ENCODE results near the gene PLCB4.

Gene PLCB4

DNA sequence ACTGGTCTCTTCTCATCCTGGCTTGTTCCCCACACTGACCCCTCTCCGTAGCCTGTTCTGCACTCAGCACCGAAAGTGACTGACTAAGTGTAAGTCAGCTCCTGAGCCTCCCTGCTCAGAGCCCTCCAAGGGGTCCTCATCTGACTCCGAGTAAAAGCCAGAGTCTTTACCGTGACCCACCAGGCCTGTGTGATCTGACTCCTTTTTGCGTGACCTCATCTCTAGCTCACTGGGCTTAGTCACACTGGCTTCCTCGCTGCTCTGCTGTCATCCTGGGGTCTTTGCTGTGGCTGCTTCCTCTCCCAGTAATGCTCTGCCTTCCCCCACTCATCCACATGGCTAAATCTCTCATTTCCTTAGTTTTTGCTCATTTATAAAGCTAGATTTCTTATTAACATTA, 116.6 kb downstream of the PLCB4 start:
- no peak for DNase-seq

DNA sequence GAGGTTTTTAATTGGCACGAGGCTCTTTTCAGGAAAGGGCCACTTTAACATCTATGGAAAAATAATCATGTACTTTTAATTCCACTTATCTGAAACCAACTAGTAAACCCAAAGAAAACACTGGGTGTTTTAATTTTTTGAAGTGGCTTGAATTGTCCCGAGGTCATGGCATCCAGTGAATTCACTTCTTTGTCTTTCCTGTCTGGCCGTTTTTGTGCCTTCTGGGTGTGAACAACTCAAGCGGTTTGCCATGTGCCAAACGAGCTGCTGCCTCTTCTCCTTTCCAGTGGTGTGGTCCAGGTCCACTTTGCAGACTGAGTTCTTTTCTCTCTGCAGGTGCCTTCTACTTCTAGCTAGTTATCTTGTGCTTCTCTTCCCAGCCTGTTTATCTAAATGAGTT, 117.5 kb downstream of the PLCB4 start:
- DNase-seq: no peak

- no peak for DNase-seq
Measured at GRCh38 chr20:9195031-9195430, 126.1 kb downstream of the PLCB4 start.

DNA sequence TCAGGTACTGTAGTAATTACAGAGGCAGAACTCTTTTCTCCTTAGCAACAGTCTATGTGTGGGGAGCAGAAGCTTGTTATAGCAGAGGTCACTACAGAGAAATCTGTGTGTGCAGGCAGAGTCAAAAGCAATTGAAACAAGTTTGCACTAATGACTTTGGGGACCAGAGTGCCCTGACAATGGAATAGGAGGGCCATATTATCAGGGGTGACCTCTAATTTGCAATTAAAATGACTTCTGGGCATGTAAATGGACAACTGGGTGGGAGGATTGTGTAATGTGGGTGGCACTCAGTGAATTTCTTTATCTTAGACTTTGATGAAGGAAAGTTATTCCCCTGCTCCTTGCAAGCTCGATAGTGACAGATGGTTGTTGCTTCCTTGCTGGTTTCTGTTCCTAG, 127.2 kb downstream of the PLCB4 start:
- DNase-seq: no peak

DNA sequence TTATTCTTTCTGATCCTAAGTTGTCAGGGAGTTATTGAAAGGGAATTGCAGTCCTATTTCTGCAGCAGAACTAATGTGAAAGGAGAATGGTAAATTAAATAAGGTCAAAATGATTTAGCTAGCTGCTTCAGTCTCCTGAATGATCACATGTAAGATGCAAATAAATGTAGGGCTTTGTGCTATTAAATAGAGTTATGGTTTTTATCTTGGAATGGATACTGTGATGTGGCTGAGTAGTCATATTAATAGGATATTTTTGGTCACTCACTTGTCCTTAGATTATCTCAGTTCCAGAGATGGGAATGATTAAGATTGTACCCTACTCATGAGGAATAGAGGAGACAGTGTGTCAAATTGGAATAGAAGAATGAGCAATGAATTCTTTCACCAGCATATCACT, 129.6 kb downstream of the PLCB4 start:
- DNase-seq: no peak

DNA sequence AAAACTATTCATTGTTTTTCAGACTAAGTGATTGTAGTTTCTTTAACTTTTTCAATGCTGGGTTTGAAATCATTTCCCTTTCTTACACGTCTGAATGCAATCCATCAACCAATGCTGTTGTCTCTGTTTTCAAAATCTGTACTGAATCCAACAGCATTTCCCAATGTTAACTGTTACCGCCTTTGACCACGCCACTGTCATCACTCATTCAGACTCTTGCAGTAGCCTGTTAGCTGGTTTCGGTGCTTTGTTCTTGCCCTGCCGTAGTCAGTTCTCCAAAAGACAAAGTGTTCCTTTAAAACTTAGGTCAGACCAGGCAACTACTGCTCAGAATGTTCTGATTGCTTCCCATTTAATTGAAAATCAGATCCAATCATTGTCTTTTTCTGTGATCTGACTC, 131.3 kb downstream of the PLCB4 start:
- DNase-seq: no peak

GRCh38 chr20:9200620-9201019, 131.7 kb downstream of the PLCB4 start:
- no peak for DNase-seq

- DNase-seq: no peak
Measured at GRCh38 chr20:9202420-9203080, 133.7 kb downstream of the PLCB4 start.

GRCh38 chr20:9203081-9203447, 134.2 kb downstream of the PLCB4 start:
- DNase-seq: no peak

GRCh38 chr20:9204979-9205378, 136.1 kb downstream of the PLCB4 start:
- no peak for DNase-seq

DNA sequence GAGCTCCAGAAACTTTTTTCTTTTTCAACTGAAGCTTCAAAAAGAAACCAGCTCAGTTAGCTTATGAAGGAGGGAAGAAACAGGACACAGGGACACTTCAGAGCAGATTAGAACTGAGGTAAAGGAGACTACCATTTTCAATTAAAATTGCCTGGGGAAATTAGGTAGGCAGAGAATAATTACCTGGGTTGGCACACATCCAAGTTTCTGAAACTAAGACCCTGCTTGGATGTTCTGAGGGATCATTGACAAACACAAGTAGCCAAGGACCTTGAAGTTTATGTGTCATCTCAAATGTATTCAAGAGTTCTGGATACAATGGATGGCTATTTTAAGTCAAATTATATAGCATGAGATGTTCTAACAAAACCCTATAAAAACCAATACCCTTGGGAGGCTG, 137.6 kb downstream of the PLCB4 start:
- DNase-seq: peak; percentile 10

DNA sequence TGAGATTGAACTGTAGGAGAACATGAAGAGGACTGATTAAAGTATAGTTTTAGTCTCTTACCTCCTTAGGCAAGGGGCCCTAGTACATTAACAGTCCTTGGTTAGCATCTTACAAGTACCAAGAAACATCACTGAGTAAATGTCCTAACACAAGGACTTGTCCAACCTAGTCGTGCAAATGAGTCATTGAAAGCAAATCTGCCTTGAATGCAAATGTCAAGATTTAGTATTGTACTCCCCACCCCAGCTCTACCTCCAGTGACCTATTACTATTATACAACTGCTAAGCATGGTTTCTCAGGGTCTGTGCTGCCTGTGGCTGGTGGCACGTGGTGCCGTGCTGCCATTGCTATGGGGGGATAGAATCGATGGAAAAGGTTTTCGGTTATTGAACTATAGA, 138.4 kb downstream of the PLCB4 start:
- no peak for DNase-seq

GRCh38 chr20:9210356-9210755, 141.5 kb downstream of the PLCB4 start:
- DNase-seq: no peak

DNA sequence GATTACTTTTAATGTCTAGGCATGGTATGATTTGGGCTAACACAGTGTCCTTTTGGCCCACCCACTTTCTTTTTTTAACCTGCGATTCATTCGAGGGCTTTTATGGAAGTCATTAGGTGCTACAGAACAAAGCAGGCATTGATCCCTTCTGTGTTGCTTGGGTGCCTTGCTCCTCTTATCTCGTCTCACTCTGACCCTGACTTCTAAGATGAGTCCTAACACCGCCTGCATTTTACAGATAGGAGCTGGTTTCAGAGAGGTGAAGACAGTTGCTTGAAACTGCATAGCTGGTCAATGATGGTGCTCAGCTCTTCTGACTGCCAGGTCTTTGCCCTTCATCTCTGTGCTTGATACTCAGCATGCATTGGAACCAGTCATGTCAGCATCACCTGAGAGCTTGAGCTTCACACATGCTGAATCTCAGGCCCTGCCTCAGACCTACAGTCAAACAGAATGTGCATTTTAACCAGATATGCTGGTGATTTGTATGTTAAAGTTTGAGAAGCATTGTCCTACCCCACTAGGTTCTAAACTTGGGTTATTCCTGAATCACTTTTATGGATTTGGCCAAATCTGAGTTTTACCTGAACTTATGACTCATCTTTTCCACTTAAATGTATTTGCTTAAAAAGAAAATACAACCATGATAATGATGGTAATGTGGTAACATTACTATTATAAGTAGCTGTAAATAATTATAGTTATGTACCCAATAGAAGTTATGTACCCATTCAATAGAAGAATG, 142.3 kb downstream of the PLCB4 start:
- DNase-seq: no peak

GRCh38 chr20:9212735-9213134, 143.8 kb downstream of the PLCB4 start:
- DNase-seq: no peak

DNA sequence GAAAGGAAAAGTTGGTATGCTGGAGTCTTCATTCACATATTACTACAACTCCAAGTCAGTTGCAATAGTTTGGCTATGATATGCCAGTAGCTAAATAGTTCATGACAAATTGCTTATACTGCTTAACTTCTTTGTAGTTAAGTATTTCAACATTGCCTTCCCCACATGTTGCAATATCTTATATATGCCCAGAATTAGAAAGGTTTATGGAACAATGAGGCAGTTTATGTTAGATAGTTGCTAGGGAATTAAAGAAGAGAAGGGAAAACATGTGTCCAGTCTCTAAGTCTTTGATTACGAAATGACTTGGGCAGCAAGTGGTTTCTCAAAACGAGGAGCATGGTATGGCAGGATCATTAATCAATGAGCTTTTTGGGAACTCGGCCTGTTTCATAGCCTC, 145.8 kb downstream of the PLCB4 start:
- no peak for DNase-seq

GRCh38 chr20:9215539-9215938, 146.7 kb downstream of the PLCB4 start:
- peak; percentile 39 for DNase-seq

GRCh38 chr20:9218531-9218961, 149.7 kb downstream of the PLCB4 start:
- DNase-seq: no peak

DNA sequence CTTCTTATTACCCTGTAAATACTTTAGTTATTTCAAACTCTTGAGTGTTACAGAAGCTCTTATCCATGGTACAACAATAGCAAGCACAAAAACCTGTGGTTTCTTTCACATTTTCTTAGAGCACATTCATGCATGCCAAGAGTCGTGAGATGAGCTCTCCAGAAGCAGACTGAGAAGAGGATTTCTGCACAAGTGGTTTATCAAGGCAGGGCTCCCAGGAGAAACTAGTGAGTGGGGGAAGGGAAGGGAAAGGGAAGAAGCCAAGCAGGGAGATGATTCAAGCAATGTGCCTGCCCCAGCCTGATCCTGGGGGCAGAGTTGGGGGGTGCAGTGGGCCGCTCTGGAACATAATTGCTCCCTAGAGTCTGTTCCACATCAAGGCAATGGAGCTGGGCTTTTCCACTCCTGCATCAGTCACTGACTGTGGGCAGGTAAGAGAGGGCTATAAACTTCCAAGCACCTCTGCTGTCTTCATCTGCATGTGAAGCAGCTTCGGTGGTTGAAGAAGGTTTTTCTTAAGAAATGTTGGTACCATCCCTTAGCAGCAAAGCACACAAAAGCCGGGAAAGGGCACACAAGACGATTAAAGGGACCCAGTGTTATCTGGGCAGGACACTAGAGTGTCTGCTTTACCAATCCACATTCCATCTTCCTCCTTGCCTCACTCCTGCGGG, 152.1 kb downstream of the PLCB4 start:
- DNase-seq: no peak

DNA sequence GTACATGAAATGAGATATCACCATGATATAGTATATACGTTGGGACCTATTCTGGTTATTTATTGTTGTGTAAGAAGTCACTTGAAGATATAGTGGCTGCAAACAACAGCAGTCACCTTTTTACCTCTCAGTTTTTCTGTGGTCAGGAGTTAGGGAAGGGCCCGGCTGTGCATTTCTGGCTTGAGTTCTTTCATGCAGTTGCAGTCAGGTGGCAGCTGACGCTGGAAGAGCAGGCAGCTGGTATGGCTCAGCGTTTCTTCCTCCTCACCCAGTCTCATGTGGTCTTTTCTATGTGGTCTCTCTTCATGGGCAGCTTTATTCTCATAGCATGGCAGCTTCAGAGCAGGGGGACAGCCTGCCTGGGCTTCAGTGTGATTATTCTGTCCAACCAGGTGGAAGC, 154.4 kb downstream of the PLCB4 start:
- no peak for DNase-seq

DNA sequence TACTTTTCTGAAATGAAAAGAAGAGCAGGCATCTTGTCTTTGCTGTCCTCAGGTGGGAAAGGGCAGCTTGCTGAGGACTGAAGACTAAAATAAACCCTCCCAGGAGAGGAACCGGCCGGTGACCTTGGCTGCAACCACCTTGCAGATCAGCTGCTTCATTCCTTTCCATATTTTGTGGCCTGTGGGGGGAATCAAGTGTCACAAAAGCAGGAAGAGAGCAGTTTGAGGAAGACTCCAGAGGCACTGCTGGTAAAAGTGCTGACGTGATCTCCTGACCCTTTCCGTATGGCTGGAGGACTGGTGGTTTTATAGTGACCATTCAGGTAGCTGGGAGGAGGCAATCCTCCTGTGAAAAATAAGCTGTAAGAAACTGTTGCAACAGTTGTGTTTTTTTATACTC, 157.0 kb downstream of the PLCB4 start:
- no peak for DNase-seq

DNA sequence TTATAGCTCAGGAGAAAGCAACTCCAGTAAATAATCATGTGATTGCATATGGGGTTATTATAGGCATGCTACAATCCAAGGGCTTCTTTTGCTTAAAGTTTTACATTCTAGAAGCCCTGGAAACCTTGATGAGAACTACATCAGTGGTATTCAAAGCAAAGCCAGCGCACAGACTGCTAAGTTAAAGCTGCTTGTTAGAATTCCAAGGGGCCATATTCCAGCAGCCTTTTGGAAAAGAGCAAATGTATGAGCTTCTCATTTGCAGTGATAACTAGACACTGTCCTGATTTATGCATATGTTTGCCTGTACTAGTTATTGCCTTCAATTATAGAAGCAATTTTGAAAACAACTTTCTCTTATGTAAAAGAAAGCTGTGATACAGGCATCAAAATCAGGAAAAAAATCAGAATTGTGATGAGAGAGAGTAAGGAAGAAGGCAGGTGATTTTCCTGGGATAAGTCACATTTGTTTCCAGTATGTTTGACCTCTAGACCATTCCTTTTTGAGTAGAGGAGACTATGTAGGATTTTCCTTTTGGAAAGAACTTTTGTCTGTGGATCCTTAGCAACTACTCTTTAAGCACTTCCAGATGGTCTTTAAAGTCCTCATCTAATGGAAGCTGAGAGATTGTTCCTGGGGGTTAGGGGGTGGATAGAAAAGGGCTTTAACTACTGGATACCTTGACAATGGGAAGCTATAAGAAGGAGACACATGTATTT, 159.2 kb downstream of the PLCB4 start:
- no peak for DNase-seq

DNA sequence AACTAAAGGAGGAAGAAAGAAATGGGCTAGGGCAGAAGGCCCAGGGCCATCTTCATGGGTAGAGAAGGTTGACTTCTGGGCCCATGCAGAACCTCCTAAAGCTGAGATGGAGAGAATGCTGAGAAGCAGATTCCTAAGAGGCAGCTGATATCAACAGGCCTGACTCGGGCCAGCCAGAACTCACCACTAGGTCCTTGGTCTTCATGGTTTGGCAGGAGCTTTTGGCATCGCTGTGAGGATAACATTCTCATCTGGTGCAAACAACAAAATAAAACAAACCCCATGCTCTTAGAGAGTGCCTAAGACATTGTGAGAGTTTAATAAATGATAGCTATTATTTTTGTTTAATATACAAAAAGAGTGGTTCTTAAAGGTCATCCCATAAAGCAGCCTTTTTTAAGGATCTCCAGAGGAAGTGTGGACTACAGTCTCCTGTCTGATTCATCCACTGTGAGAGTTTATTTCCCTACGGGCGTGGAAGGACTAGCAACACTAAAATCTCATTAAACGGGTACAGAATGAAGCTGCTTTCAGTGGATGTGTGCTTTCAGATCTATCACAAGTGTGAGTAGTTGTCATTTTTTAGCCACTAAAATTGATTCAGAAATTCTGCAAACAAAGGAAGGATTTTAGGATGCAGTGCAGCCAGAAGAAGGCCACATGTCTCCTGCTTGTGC, 160.0 kb downstream of the PLCB4 start:
- DNase-seq: no peak

Measured in NCI-H82 (cell line).